Upper lobe of left lung (tissue), 6 donors: ENCODE results near the gene PCDH1. TPM values are rescaled to one million over a fixed set of nuclear protein-coding genes. Genes with fewer than 3 reads are reported as not detected.

ENCODE experiments used
- ATAC-seq, 2 donors: fragments of 200-7000 bp; cut with Tn5 transposase; one replicate each; pipeline ENCODE4 v1.9.1; 2022; ENCODE audit warnings: mild to moderate bottlenecking in 2 of 2, moderate library complexity in 2 of 2; ENCODE audit not compliant: low FRiP score in 2 of 2
- DNase-seq, 2 donors: peaks; one replicate each; pipeline ENCODE4 v3.0.0-alpha.2; 2019 to 2020
- H3K27ac ChIP-seq, 4 donors: fragments of 200-600 bp; sonication (generic); one replicate each; pipeline ENCODE4 v1.5.1; 2016 to 2019
- H3K27me3 ChIP-seq, 4 donors: fragments of 200-600 bp; sonication (generic); one replicate each; pipeline ENCODE4 v1.5.1; 2017 to 2019
- H3K36me3 ChIP-seq, 4 donors: fragments of 200-600 bp; sonication (generic); one replicate each; pipeline ENCODE4 v1.5.1; 2016 to 2019
- H3K4me1 ChIP-seq, 4 donors: fragments of 200-600 bp; sonication (generic); one replicate each; pipeline ENCODE4 v1.5.1; 2018 to 2019
- H3K4me3 ChIP-seq, 4 donors: fragments of 200-600 bp; sonication (generic); one replicate each; pipeline ENCODE4 v1.5.1; 2017 to 2019; ENCODE audit warnings: mild to moderate bottlenecking in 2 of 4, moderate library complexity in 1 of 4
- H3K9me3 ChIP-seq, 4 donors: fragments of 200-600 bp; sonication (generic); one replicate each; pipeline ENCODE4 v1.5.1; 2018 to 2019
- CTCF ChIP-seq, 6 experiments: fragments of 450-650 bp in 4 of 6; fragments of 200-600 bp in 2 of 6; sonication (generic) in 2 of 6; IDR thresholded peaks; one replicate each; pipeline ENCODE4 v1.5.1; 2016 to 2019; ENCODE audit warnings: antibody characterized with exemption in 6 of 6
- EP300 ChIP-seq, 4 donors: sonication (generic); formaldehyde crosslinking; IDR thresholded peaks; one replicate each; pipeline ENCODE4 v1.5.1; 2017; ENCODE audit warnings: antibody characterized with exemption in 4 of 4, control low read depth in 2 of 4
- POLR2A ChIP-seq, 4 donors: fragments of 450-650 bp; IDR thresholded peaks; one replicate each; pipeline ENCODE4 v1.5.1; 2016 to 2017; ENCODE audit warnings: antibody characterized with exemption in 4 of 4, mild to moderate bottlenecking in 2 of 4
- POLR2AphosphoS5 ChIP-seq, 2 donors: sonication (generic); formaldehyde crosslinking; IDR thresholded peaks; one replicate each; pipeline ENCODE4 v1.5.1; 2017; ENCODE audit warnings: antibody characterized with exemption in 2 of 2
- WGBS, 2 donors: methylation state at CpG; one replicate each; pipeline ENCODE4 v1.1.5; 2017 to 2018; 5-methylcytosine and 5-hydroxymethylcytosine counted together
- total RNA-seq, 6 donors: library from RNA; depleted of rRNA in 4 of 6; stranded (reverse); fragments of >200 nt in 4 of 6; gene quantifications; one replicate each; pipeline versions ENCODE4 v1.1.0 to v1.2.1, GENCODE V29; 2016 to 2021
- donor health status: DM: no; HTN: no; CAD: no; lungs with moderate emphysema.
- donor health status: DM: no; HTN: yes; CAD: no; lungs with severe emphysema.

Gene PCDH1
- total RNA-seq, 6 donors from 2014 or later = 41.3 to 133 (median 81.6) TPM

GRCh38 chr5:141857226-141857625 lies 21.0 kb downstream of the PCDH1 start:
- Histone ChIP-seq H3K4me1 (peaks cover 6 to 31% (median 16%) of the 10 kb centered on the region in 4 donors), H3K27me3 (no peaks in the 10 kb centered on the region), H3K4me3 (no peak overlapping the region), H3K36me3 (peaks cover 0 to 39% (median 15%) of the 10 kb centered on the region in 4 donors), H3K9me3 (no peaks in the 10 kb centered on the region), H3K27ac (peak overlapping the region in 2 of 4 donors; percentile 62 to 73)
- TF ChIP-seq POLR2AphosphoS5 (IDR thresholded peaks at IDR 0.05) (no peak), POLR2A (IDR thresholded peaks at IDR 0.05) (no peak), CTCF (IDR thresholded peaks at IDR 0.05) (no peak), EP300 (IDR thresholded peaks at IDR 0.05) (no peak)
- ATAC-seq (no peak), DNase-seq (no peak)
- WGBS, 2 donors = 90% methylated on average over 8 of the region's 12 CpGs; no CpG with 5 or more reads in 1 of the 2 donors

GRCh38 chr5:141856037-141856790 lies 22.0 kb downstream of the PCDH1 start:
- Histone ChIP-seq H3K36me3 (peaks cover 0 to 34% (median 13%) of the 10 kb centered on the region in 4 donors), H3K9me3 (no peaks in the 10 kb centered on the region), H3K4me3 (no peak overlapping the region), H3K27ac (peak overlapping the region in 3 of 4 donors; percentile 48 to 69 (median 56)), H3K4me1 (peaks cover 8 to 34% (median 20%) of the 10 kb centered on the region in 4 donors), H3K27me3 (no peaks in the 10 kb centered on the region)
- TF ChIP-seq EP300 (IDR thresholded peaks at IDR 0.05) (no peak), POLR2A (IDR thresholded peaks at IDR 0.05) (no peak), CTCF (IDR thresholded peaks at IDR 0.05) (no peak), POLR2AphosphoS5 (IDR thresholded peaks at IDR 0.05) (no peak)
- DNase-seq (peak in 1 of 2 donors; percentile 55), ATAC-seq (peak; percentile 3 to 6)
- 86 to 87% methylated on average over 16 to 21 of the region's 21 CpGs for WGBS, 2 donors

GRCh38 chr5:141855265-141856036 lies 22.8 kb downstream of the PCDH1 start:
- ATAC-seq (peak in 1 of 2 donors; percentile 2), DNase-seq (no peak)
- no peaks in the 10 kb centered on the region for H3K9me3 ChIP-seq
- H3K4me3 ChIP-seq = no peak overlapping the region
- TF ChIP-seq POLR2A (IDR thresholded peaks at IDR 0.05) (no peak), CTCF (IDR thresholded peaks at IDR 0.05) (no peak), POLR2AphosphoS5 (IDR thresholded peaks at IDR 0.05) (no peak), EP300 (IDR thresholded peaks at IDR 0.05) (no peak)
- peaks cover 13 to 39% (median 28%) of the 10 kb centered on the region in 4 donors for H3K4me1 ChIP-seq
- no peaks in the 10 kb centered on the region for H3K27me3 ChIP-seq
- peaks cover 0 to 34% (median 13%) of the 10 kb centered on the region in 4 donors for H3K36me3 ChIP-seq
- peak overlapping the region in 3 of 4 donors; percentile 48 to 69 (median 56) for H3K27ac ChIP-seq
- WGBS, 2 donors = 36 to 57% methylated on average over 6 to 8 of the region's 8 CpGs

GRCh38 chr5:141853895-141854626 lies 24.1 kb downstream of the PCDH1 start:
- H3K36me3 ChIP-seq = peaks cover 0 to 34% (median 13%) of the 10 kb centered on the region in 4 donors
- TF ChIP-seq POLR2A (IDR thresholded peaks at IDR 0.05) (no peak), POLR2AphosphoS5 (IDR thresholded peaks at IDR 0.05) (no peak), EP300 (IDR thresholded peaks at IDR 0.05) (no peak), CTCF (IDR thresholded peaks at IDR 0.05) (no peak)
- H3K4me3 ChIP-seq = no peak overlapping the region
- no peak for ATAC-seq
- DNase-seq = peak in 1 of 2 donors; percentile 81
- no peaks in the 10 kb centered on the region for H3K9me3 ChIP-seq
- peak overlapping the region in 3 of 4 donors; percentile 1 to 44 (median 21) for H3K27ac ChIP-seq
- no peaks in the 10 kb centered on the region for H3K27me3 ChIP-seq
- WGBS, 2 donors = 79 to 84% methylated on average over 27 to 33 of the region's 33 CpGs
- peaks cover 17 to 50% (median 32%) of the 10 kb centered on the region in 4 donors for H3K4me1 ChIP-seq
